Activated naive CD8-positive, alpha-beta T cell treated with anti-CD3 and anti-CD28 coated beads, Interleukin-2, amount 50 U/mL, for 24 hours (primary cell): ENCODE data around the gene KCTD16.

Experiments
- ATAC-seq: fragments of 150-1000 bp; cut with Tn5 transposase; one replicate; pipeline ENCODE4 v1.10.0; 2021
- DNase-seq: peaks from one replicate; pipeline ENCODE4 v3.0.0; 2021
- H3K27ac Mint-ChIP-seq: one replicate; pipeline ENCODE4 v1.8.0; 2021; ENCODE audit warnings: mild to moderate bottlenecking, mixed read lengths
- H3K27me3 Mint-ChIP-seq: one replicate; pipeline ENCODE4 v1.8.0; 2021; ENCODE audit warnings: mixed read lengths
- H3K36me3 Mint-ChIP-seq: one replicate; pipeline ENCODE4 v1.8.0; 2021; ENCODE audit warnings: low read depth, mixed read lengths
- H3K4me1 Mint-ChIP-seq: one replicate; pipeline ENCODE4 v1.8.0; 2021; ENCODE audit warnings: mixed read lengths
- H3K4me3 Mint-ChIP-seq: one replicate; pipeline ENCODE4 v1.8.0; 2021; ENCODE audit warnings: mild to moderate bottlenecking, moderate library complexity, mixed read lengths
- H3K9me3 Mint-ChIP-seq: one replicate; pipeline ENCODE4 v1.8.0; 2021; ENCODE audit warnings: mixed read lengths

KCTD16 gene

GRCh38 chr5:144463481-144464223 is 293.0 kb downstream of the KCTD16 start:
- DNase-seq, result no peak

GRCh38 chr5:144464306-144464705 is 293.6 kb downstream of the KCTD16 start:
- Mint-ChIP-seq H3K27ac (no peak overlapping the region), H3K36me3 (no peaks in the 10 kb centered on the region), H3K27me3 (no peaks in the 10 kb centered on the region), H3K4me1 (no peaks in the 10 kb centered on the region), H3K4me3 (no peak overlapping the region), H3K9me3 (peaks cover 4% of the 10 kb centered on the region)
- DNase-seq (no peak), ATAC-seq (no peak)

More at GRCh38 chr5:144463481-144464223, 293.0 kb downstream of the KCTD16 start:
- peaks cover 4% of the 10 kb centered on the region for H3K9me3 Mint-ChIP-seq
- no peaks in the 10 kb centered on the region for H3K27me3 Mint-ChIP-seq
- H3K36me3 Mint-ChIP-seq, result no peaks in the 10 kb centered on the region
- H3K4me3 Mint-ChIP-seq, result no peak overlapping the region
- ATAC-seq, result no peak
- H3K27ac Mint-ChIP-seq, result no peak overlapping the region
- H3K4me1 Mint-ChIP-seq, result no peaks in the 10 kb centered on the region

- no peak for DNase-seq
- Mint-ChIP-seq H3K36me3 (no peaks in the 10 kb centered on the region), H3K4me3 (no peak overlapping the region), H3K27ac (no peak overlapping the region), H3K9me3 (no peaks in the 10 kb centered on the region), H3K27me3 (no peaks in the 10 kb centered on the region), H3K4me1 (no peaks in the 10 kb centered on the region)
- ATAC-seq, result no peak
Measured at GRCh38 chr5:144465441-144465840, 294.8 kb downstream of the KCTD16 start.

- Mint-ChIP-seq H3K9me3 (no peaks in the 10 kb centered on the region), H3K4me1 (no peaks in the 10 kb centered on the region), H3K36me3 (no peaks in the 10 kb centered on the region), H3K27me3 (no peaks in the 10 kb centered on the region), H3K27ac (no peak overlapping the region), H3K4me3 (no peak overlapping the region)
- DNase-seq (no peak), ATAC-seq (no peak)
Measured at GRCh38 chr5:144467792-144468191, 297.1 kb downstream of the KCTD16 start.

- ATAC-seq (no peak), DNase-seq (no peak)
- Mint-ChIP-seq H3K9me3 (no peaks in the 10 kb centered on the region), H3K4me1 (no peaks in the 10 kb centered on the region), H3K27ac (no peak overlapping the region), H3K36me3 (no peaks in the 10 kb centered on the region), H3K27me3 (no peaks in the 10 kb centered on the region), H3K4me3 (no peak overlapping the region)
Measured at GRCh38 chr5:144468571-144468970, 297.9 kb downstream of the KCTD16 start.

DNA sequence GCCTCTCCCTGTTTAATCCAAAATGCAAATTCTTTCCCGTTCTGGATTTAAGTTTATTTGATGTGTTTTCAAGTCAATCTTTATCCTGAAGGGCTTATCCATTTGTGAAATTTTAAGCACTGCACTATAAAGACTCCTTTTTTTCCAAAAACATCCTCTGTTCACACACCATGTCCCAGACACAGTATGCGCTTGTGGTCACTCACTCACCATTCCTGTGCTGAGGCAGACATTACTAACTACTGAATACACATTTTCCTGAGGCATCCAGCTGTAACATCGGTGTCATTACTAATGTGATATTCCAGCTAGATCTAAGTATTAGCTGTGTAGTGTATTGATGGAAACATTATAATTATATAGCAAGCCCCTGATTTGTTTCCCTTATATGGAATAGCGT is 298.4 kb downstream of the KCTD16 start:
- no peaks in the 10 kb centered on the region for H3K4me1 Mint-ChIP-seq
- ATAC-seq (no peak), DNase-seq (no peak)
- H3K27ac Mint-ChIP-seq, result no peak overlapping the region
- H3K9me3 Mint-ChIP-seq, result no peaks in the 10 kb centered on the region
- no peaks in the 10 kb centered on the region for H3K36me3 Mint-ChIP-seq
- no peaks in the 10 kb centered on the region for H3K27me3 Mint-ChIP-seq
- no peak overlapping the region for H3K4me3 Mint-ChIP-seq

DNA sequence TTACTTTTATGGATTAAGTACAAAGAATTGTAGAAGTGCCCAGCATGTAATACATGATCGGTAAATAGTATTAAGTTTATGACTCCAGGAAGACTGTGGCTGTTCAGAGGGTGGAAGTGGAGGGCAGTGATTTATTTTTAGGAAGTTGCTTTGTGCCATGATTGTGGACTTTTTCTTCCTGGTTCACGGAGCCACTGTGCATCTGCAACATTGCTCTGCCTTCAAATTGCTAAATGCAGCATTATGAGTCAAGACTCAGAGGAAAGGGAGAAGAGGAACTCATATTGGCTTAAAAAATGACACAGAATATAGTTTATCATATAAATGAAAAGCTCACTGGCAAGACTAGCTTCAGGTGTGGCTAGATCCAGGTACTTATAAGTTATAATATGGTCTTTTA is 301.5 kb downstream of the KCTD16 start:
- ATAC-seq, result no peak
- no peak for DNase-seq
- Mint-ChIP-seq H3K9me3 (no peaks in the 10 kb centered on the region), H3K4me3 (no peak overlapping the region), H3K27me3 (no peaks in the 10 kb centered on the region), H3K36me3 (no peaks in the 10 kb centered on the region), H3K4me1 (no peaks in the 10 kb centered on the region), H3K27ac (no peak overlapping the region)

GRCh38 chr5:144473650-144474049 is 303.0 kb downstream of the KCTD16 start:
- H3K36me3 Mint-ChIP-seq, result no peaks in the 10 kb centered on the region
- no peak for ATAC-seq

GRCh38 chr5:144478565-144478964 is 307.9 kb downstream of the KCTD16 start:
- H3K27me3 Mint-ChIP-seq, result no peaks in the 10 kb centered on the region
- H3K4me3 Mint-ChIP-seq, result no peak overlapping the region

More at GRCh38 chr5:144473650-144474049, 303.0 kb downstream of the KCTD16 start:
- no peak for DNase-seq
- no peak overlapping the region for H3K27ac Mint-ChIP-seq
- no peaks in the 10 kb centered on the region for H3K27me3 Mint-ChIP-seq
- H3K4me1 Mint-ChIP-seq, result no peaks in the 10 kb centered on the region
- no peaks in the 10 kb centered on the region for H3K9me3 Mint-ChIP-seq
- H3K4me3 Mint-ChIP-seq, result no peak overlapping the region

DNA sequence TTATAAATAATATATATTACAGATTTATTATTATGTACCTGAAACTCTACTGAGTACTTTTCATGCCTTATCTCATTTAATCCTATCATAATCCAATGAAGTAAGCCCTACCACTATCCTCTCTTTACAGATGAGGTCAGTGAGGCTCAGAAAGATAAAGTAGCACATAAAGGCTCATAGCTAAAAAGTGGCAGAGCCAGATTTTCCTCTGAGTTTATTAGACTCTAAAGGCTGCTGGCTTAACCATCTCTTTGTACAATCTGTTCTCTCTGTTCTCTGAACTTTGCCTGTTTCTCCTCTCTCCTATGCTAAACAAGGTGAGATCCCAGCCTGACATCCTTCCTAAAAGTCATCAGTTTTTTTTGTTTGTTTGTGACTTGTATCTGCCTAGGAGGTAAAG is 311.2 kb downstream of the KCTD16 start:
- H3K27ac Mint-ChIP-seq, result no peak overlapping the region
- no peaks in the 10 kb centered on the region for H3K9me3 Mint-ChIP-seq
- ATAC-seq, result no peak
- no peaks in the 10 kb centered on the region for H3K36me3 Mint-ChIP-seq
- DNase-seq, result no peak
- H3K4me3 Mint-ChIP-seq, result no peak overlapping the region
- H3K4me1 Mint-ChIP-seq, result no peaks in the 10 kb centered on the region
- H3K27me3 Mint-ChIP-seq, result no peaks in the 10 kb centered on the region

More at GRCh38 chr5:144478565-144478964, 307.9 kb downstream of the KCTD16 start:
- no peaks in the 10 kb centered on the region for H3K4me1 Mint-ChIP-seq
- no peak overlapping the region for H3K27ac Mint-ChIP-seq
- H3K9me3 Mint-ChIP-seq, result no peaks in the 10 kb centered on the region
- no peaks in the 10 kb centered on the region for H3K36me3 Mint-ChIP-seq
- DNase-seq (no peak), ATAC-seq (no peak)

DNA sequence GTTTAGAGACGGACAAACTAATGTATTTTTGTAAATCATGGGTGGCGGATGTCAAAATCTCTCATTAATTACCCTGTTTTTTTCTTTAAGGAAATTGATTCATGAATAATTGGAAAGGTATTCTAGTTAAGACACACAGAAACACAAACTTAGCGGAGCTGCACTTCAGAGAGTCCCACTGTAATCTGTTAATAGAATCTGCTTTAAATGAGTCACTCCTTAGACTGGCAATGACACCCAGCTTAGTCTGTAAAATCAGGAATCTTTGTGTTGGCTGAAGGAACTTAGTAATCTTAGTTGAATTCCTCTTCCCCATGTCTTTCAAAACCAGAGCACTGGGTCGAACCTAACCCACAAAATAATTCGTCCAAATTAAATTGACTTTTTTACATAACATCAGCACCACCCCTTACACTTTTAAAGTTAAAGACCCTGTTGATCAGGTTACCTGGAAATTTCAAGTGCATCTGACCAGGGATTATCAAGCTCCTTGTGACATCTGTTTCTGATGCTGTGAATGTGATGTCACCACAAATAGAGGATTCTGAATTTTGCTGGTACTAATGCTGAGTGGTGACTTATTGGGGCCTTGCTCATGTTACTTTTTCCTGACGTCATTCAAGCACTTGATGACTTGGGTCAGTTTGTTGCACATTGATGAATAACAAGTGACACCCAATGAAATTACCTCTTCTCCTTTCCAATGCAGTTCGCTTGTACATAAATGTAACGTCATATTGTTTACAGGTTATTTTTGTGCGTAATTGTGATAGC is 313.6 kb downstream of the KCTD16 start:
- no peaks in the 10 kb centered on the region for H3K36me3 Mint-ChIP-seq
- ATAC-seq, result no peak
- H3K27me3 Mint-ChIP-seq, result no peaks in the 10 kb centered on the region
- no peak overlapping the region for H3K27ac Mint-ChIP-seq
- H3K4me3 Mint-ChIP-seq, result no peak overlapping the region
- H3K9me3 Mint-ChIP-seq, result no peaks in the 10 kb centered on the region
- no peaks in the 10 kb centered on the region for H3K4me1 Mint-ChIP-seq
- no peak for DNase-seq

DNA sequence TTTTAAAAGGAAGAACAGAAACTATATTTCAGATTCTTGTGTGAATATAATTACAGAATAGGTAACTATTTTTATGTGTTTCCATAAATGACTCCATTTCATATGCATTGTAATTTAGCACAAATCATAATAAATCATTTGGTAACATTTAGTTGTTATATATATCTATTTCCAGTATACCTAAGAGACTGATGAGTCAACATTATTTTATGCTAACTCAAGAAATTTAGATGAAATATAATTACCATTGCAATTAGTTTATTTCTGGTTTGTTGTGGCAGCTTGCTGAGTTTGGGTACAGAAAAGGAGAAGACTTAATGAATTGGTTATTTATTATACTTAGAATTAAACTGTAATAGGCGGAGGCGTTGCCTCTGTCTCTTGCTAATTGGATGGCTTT is 314.9 kb downstream of the KCTD16 start:
- Mint-ChIP-seq H3K27ac (no peak overlapping the region), H3K4me1 (no peaks in the 10 kb centered on the region), H3K27me3 (no peaks in the 10 kb centered on the region)

GRCh38 chr5:144487207-144487606 is 316.5 kb downstream of the KCTD16 start:
- Mint-ChIP-seq H3K4me3 (no peak overlapping the region), H3K36me3 (no peaks in the 10 kb centered on the region), H3K27ac (no peak overlapping the region), H3K27me3 (no peaks in the 10 kb centered on the region), H3K9me3 (peaks cover 7% of the 10 kb centered on the region), H3K4me1 (no peaks in the 10 kb centered on the region)
- DNase-seq (no peak), ATAC-seq (no peak)

More for the DNA sequence above, 314.9 kb downstream of the KCTD16 start:
- H3K36me3 Mint-ChIP-seq, result no peaks in the 10 kb centered on the region
- H3K4me3 Mint-ChIP-seq, result no peak overlapping the region
- no peaks in the 10 kb centered on the region for H3K9me3 Mint-ChIP-seq
- ATAC-seq (no peak), DNase-seq (no peak)

- no peaks in the 10 kb centered on the region for H3K36me3 Mint-ChIP-seq
- H3K27ac Mint-ChIP-seq, result no peak overlapping the region
- H3K4me3 Mint-ChIP-seq, result no peak overlapping the region
- DNase-seq (no peak), ATAC-seq (no peak)
- no peaks in the 10 kb centered on the region for H3K4me1 Mint-ChIP-seq
- peaks cover 7% of the 10 kb centered on the region for H3K9me3 Mint-ChIP-seq
- H3K27me3 Mint-ChIP-seq, result no peaks in the 10 kb centered on the region
Measured at GRCh38 chr5:144487761-144488160, 317.1 kb downstream of the KCTD16 start.

GRCh38 chr5:144503123-144503522 is 332.4 kb downstream of the KCTD16 start:
- H3K4me3 Mint-ChIP-seq, result no peak overlapping the region
- DNase-seq, result no peak
- no peaks in the 10 kb centered on the region for H3K36me3 Mint-ChIP-seq
- no peaks in the 10 kb centered on the region for H3K27me3 Mint-ChIP-seq
- no peak for ATAC-seq
- no peak overlapping the region for H3K27ac Mint-ChIP-seq
- H3K4me1 Mint-ChIP-seq, result no peaks in the 10 kb centered on the region
- H3K9me3 Mint-ChIP-seq, result peaks cover 6% of the 10 kb centered on the region
